Urothelium cell line (cell line): ENCODE data around the gene C18orf63.
A peak's percentile ranks its signal among the peaks of the same experiment; 100 is the strongest.

ENCODE experiments used
- DNase-seq: peaks from one replicate; pipeline ENCODE4 v3.0.0; 2011; ENCODE audit warnings: low spot score, mixed read lengths
- FAIRE-seq: peaks from 2 replicates; lab custom pipeline; 2011; peaks lifted over from hg19 to GRCh38; lab: Jason Lieb, UNC

Gene C18orf63

DNA sequence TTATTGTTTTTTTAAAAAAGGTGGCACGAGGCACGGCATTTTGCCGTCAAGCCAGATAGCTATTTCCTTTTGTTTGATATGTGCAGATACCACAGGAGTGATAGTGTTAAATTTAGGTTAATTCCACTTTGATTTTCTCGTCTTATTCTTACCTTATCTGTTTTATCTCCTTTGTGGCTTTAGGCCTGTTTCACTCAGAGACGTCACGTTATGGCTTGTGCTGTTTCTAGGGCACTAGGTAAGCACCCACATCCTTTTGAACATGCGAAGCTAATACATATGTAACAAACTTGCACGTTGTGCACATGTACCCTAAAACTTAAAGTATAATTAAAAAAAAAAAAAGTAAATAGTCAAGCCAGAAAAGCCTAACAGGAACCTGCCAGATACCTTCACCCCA is 57.8 kb downstream of the C18orf63 start:
- no peak for FAIRE-seq
- no peak for DNase-seq

- DNase-seq (no peak), FAIRE-seq (no peak)
Measured at GRCh38 chr18:74375999-74376398, 60.4 kb downstream of the C18orf63 start.

DNA sequence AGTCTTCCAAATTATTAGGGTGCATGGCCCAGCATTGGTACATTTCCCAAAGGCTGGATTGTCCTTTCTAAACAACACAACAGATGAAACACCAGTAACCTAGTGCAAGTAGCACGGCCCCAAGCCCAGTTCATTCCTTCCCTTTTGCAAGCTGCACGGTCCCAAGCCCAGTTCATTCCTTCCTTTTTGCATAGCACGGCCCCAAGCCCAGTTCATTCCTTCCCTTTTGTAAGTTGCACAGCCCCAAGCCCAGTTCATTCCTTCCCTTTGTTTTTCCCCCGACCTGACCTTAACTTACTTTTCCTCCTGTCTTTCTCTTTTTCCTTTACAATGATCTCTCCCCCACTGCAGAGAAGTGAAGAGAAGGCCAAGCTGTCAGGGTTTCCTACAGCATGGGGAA is 60.9 kb downstream of the C18orf63 start:
- FAIRE-seq, result no peak
- no peak for DNase-seq

- no peak for FAIRE-seq
- no peak for DNase-seq
Measured at GRCh38 chr18:74377776-74378175, 62.1 kb downstream of the C18orf63 start.

DNA sequence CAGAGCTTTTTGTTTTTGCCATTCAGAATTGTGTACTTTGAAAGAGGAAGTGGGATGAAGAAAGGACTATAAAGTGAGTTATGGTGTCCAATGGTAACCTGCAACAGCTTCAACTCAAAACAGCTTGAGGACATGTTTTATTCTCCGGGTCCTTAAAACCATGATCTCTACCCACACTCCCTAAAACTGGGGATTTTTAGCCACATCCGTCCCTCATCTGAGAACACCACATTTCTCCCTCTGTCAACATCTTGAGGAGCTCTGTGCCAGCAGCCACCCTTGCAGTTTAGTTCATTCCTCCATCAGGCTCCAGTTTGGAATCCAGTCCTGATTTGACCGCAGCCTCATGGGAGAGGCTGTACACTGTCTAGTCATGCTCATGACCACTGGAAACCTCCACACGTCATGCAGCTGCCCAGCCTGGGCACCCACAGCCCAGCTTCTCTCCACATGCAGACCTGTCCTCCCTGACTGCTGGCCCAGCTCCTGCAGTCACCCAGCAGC is 62.6 kb downstream of the C18orf63 start:
- no peak for FAIRE-seq
- no peak for DNase-seq

GRCh38 chr18:74380916-74381315 is 65.3 kb downstream of the C18orf63 start:
- no peak for FAIRE-seq
- no peak for DNase-seq

DNA sequence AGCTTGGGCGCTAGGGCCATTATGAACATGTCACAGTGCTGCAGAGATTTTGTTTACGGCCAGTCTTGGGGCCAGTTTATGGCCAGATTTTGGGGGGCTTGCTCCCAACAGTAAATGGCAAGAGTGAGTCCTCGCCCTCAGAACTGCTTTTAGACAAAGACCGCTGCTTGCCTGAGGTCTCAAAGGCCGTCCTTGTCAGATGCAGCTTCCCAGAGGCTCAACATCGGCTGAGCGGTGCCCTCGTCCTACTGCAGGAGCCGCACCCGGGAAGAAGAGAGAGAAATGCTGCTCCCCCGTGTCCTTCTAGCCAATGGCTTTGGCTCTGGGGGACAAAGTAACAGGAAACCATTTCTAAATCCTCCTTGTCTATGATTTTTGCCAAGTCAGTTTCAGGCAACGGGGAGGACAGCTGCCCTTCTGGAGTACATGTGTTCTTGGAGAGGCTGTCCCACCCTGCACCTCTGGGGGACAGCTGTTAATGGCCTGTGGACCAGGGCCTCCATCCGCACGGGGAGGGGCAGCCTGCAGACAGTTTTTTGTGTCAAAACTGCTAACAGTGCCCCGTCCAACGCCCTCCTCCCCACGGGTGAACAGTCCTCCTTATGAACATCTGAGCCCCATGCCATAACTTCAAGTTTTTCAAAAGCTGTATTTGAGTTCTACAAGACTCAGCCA is 66.1 kb downstream of the C18orf63 start:
- no peak for FAIRE-seq
- no peak for DNase-seq

DNA sequence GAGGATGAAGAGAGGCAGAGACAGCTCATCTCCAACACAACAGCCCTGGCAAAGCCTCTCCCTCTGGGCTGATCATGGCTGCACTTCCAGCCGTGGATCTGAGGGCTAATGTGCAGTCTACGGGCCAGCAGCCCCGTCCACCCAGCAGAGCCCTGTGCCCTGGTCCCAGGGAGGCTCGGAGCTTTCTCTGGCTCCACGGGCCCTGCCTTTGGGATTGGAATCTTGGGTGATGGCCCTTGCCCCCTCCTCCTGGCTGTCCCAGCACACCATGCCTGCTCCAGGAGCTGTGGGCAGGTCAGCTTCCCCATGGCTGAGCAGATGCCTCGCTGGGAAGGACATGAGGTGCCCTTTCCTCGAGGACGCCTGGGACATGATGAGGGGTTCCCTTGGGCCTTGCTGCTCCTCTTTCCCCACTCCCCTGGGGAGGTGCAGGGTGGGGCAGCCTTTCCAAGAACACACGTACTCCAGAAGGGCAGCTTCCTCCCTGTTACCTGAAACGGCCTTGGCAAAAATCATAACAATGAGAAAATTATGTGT is 66.9 kb downstream of the C18orf63 start:
- DNase-seq, result no peak
- FAIRE-seq, result no peak

DNA sequence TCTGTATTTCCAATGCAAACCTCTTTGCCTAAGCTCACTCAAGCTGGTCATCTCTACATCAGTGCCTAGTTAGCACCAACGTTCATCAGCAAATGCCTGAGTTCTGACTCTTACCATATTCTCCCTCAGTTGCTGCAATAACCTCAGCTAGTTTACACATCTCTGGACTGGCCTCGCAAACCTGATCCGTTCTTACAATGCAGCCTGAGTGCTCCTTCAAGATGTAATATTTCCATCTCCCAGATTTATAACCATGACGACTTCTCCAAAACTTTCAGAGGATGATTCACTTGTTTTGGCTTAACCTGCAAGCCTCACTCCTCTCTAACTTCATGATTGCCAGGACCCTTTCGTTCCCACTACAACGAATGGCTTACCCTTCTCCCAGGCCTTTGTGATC is 71.7 kb downstream of the C18orf63 start:
- DNase-seq, result no peak
- no peak for FAIRE-seq

DNA sequence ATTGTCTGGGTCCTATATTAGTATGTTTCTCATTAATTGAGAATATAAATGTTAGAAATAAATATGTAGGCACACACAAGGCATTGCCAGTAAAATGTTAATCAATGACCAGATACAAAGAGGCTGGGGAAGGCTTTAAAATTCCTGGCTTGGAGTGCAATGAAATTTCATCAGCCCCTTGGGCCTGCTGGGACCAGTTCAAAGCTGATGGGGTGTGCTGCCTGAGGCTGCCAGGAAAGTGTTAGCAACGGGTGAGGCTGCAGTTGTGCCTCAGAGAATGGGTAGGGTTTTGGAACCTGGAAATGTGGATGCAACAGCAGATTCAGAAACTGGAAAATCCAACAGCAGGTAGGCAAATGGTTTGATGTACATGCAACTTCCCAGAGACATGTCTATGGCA is 72.6 kb downstream of the C18orf63 start:
- no peak for DNase-seq
- FAIRE-seq, result no peak

GRCh38 chr18:74389171-74389927 is 73.7 kb downstream of the C18orf63 start:
- FAIRE-seq, result no peak

GRCh38 chr18:74389991-74390390 is 74.4 kb downstream of the C18orf63 start:
- DNase-seq (no peak), FAIRE-seq (peak; percentile 81)

More at GRCh38 chr18:74389171-74389927, 73.7 kb downstream of the C18orf63 start:
- DNase-seq, result no peak

DNA sequence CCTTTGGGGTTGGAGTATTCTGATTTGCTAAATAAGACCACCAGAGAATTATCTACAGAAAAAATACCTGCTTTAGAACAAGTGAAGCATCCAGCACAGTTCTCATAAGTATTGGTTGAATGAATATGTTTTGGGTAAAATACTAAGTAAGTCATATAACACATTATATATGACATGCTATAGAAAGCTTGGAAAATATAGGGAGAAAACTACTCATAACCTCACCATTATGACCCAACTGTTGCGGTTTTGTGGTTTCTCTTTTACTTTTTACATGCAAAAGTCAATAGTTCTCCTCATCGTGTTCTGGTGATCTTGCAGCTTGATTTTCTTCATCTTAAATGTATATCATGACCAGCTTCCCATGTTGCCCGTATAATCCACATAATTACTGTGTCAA is 75.3 kb downstream of the C18orf63 start:
- FAIRE-seq (no peak), DNase-seq (no peak)

DNA sequence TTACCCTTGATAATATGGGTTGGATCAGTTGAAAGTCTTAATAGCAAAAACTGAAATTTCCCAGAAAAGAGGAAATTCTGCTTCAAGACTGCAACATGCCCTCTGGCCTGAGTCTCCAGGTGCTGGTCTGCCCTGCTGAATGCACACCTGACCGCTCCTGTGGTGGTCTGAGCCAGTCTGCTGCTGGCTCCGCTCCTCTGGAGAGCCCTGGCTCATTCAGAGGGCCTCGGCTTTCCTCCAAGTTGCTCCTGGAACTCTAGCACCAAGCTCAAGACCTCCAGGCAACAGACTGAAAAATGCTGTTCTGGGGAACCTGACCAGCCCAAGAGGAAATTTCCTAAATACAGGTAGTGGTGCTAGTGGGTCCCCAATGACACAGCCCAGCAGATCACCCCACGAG is 76.7 kb downstream of the C18orf63 start:
- no peak for DNase-seq
- FAIRE-seq, result no peak

- DNase-seq (no peak), FAIRE-seq (no peak)
Measured at GRCh38 chr18:74395006-74395405, 79.4 kb downstream of the C18orf63 start.

GRCh38 chr18:74395648-74396154 is 80.1 kb downstream of the C18orf63 start:
- DNase-seq (no peak), FAIRE-seq (no peak)

DNA sequence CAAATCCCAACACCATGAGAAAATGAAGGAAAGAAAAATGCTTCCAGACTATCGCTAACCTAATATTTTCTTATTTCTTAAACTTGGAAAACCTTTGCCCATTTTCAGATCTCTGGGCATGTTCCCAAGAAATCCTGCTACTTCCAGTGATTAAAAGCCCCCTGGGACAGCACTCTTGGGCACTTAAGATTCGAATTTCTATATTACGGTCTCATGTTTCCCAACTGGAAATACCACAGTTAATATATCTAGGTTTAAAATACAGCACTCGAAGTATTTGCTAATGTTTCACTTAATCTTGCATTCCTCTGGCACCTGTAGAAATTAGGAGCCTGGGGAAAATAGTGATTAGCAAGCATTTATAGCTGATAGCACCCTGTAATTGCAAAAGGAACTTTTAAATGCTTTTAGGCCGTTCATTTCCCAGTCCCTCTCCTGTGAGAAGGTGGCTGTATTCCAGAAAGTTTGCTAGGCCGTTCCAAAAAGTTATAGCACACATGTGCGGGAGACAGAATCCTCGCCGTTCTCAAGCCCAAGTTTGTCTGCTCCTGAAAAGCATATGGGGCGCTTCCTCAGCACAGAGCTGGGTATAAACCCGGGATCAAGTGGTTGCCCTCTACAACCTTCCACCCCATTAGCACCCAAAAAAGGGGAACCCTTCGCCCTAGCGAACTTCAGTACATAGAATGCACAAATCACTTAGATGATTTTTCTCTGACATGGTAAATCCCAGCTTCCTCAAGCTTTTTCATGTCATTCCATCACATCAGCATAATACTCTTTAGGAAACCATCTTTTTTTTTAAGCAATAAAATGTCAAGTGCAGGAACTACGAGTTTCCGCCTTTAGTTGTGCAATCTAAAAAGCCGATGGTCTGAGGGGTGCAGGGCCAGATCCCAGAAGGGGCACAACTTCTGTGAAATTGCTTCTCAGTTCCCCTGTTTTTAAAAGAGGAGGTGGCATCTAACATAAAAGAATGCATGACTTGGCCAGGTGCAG is 80.8 kb downstream of the C18orf63 start:
- no peak for DNase-seq
- no peak for FAIRE-seq

- FAIRE-seq, result no peak
- DNase-seq, result no peak
Measured at GRCh38 chr18:74397572-74397971, 81.9 kb downstream of the C18orf63 start.

DNA sequence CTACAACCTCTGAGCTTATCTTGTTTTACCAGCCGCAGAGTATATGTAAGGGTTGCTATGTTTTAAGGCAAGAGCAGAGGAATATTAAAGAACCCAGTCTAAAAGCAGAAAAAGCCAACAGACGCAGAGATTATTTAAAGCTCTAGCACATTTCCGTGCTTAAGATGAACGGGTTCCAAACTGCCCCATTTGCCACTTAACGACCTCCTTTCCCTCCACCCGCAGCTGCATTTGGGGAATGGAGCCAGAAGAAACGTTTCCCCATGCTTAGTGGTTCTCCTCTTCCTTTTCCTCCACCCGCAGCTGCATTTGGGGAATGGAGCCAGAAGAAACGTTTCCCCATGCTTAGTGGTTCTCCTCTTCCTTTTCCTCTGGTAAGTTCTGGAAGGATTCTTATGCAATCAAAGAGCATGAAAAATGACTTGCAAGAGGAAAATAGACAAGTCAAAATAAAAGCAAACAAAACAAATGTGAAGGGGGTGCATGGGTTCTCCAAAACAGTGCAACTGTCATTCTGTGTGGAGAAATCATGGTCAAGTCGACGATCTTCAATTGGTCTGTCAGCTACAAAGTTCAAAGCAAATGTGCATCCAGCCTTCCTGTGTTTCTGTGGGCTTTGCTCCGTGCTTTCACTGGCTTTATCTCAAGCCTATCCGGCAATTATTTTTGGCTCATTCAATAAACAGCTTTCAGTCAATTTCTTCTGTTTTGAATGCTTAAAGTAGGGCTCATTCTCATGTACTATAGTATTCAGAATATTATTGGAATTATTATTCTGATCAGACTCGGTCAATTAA is 83.7 kb downstream of the C18orf63 start:
- no peak for DNase-seq
- no peak for FAIRE-seq

GRCh38 chr18:74400813-74401212 is 85.2 kb downstream of the C18orf63 start:
- no peak for FAIRE-seq

More at GRCh38 chr18:74400813-74401212, 85.2 kb downstream of the C18orf63 start:
- no peak for DNase-seq
